Activated CD4-positive, alpha-beta T cell treated with anti-CD3 and anti-CD28 coated beads, Interleukin-2, amount 50 U/mL, for 24 hours (primary cell): ENCODE data around the gene PRELID1.

Source experiments
- DNase-seq, 2 donors: peaks; one replicate each; pipeline ENCODE4 v3.0.0-alpha.2; 2020; ENCODE audit warnings: low read depth in 1 of 2, low spot score in 1 of 2

The PRELID1 gene

DNA sequence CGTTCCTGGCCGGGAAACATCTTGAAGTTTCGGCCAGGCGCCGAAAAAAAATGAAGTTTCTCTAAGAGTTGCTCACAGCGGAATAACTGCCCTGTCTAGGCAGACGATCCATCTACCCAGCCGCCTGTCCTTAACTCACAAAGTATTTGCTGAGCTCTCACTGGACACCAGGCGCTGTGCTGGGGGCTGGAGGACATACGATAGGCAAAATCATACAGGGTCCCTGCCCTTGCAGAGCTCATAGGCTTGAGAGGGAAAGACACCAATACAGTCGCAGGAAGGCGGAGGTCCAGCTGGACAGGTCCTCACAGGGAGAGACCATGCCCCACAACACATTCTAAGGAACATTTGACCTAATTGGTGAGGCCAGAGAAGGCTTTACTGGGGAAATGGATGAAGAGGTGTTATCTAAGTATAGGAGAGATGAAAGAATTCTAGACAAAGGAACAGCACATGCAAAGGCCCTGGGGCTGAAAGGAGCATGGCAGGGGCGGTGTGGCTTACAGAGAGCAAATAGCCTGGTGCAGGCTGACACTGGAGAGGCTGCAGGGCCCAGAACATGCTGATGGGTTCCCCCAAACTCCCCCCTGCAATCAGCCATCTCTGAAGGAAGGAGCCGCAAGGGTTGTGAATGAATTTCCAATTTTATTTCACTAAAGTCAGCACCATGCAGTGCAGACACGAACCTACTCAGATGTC is 10.1 kb downstream of the PRELID1 start:
- no peak for DNase-seq

DNA sequence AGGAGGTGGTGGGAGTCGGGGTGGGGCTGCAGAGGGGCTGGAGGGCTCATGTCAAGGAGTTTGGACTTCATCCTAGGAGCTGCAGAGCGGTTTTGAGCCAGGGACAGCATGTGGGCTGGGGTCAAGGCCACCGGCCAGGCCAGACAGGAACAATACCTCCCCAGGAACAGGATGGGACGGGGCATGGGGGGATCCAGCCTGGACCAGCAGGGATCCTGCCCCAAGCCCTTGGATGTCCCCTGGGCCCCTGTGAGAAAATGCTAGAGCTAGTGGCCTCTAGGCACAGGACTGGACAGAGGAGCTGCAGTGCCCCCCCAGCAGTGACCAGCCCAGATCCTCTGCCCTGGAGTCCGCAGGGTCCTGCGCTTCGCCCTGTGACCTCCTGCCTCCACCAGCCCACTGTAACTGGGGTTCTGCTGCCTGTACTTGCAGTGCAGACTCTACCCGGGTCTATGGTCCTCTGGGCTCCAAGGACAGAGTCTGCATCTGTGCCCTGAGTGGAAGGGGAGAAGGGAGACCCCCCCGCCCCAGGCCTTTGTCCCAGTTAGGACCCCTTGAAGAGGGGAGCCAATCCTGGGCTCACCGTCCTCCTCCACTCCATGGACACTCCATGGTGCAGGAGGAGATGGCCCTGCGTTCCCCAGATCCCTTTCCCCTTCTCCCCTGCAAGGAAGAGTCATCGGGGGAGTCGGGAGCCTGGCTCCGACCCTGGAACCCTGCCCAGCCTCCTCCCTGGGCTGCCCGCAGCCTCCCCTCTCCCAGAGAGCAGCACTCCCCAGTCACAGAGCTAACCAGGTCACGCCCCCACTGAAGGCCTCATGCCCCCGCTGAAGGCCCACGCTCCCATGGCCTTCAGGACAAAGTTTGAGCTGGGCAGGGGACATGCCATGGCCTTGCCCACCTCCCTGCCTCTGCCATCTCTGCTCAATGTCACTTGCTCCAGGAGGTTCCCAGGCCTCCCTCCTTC is 11.1 kb downstream of the PRELID1 start:
- DNase-seq: no peak

DNA sequence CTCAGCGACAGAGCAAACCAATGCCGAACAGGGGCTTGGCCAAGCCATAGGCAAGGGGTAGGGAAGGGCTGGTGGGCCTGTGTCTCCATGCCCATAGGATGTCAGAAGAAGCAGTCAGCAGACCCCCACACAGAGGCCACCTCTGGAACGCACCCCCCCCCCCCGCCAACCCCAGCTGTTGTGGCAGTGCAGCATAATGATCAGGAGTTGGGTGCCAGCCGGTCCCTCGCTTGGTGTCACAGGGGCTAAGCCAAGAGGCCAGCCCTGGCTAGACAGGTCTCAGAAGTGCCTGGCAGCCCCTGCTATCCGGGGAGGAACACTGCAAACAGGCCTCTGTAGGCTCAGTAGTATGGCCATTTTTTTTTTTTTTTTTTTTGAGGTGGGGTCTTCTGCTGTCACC is 11.8 kb downstream of the PRELID1 start:
- DNase-seq: no peak

DNA sequence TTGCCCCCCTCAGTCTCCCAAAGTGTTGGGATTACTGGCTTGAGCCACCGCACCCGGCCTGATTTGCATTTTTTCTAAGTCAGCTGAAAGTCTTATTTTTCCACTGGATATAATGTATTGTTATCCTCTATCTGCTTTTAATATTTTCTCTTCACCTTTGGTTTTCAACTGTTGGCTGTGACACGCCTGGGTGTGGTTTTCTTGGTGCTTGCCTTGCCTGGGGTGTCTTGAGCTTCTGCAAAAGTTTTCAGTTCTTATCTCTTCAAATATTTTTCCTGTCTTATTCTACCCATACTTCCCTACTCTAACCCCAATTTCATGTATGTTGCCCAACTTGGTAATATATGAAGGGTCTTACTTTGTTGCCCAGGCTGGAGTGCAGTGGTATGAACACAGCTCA is 12.4 kb downstream of the PRELID1 start:
- DNase-seq: no peak

DNA sequence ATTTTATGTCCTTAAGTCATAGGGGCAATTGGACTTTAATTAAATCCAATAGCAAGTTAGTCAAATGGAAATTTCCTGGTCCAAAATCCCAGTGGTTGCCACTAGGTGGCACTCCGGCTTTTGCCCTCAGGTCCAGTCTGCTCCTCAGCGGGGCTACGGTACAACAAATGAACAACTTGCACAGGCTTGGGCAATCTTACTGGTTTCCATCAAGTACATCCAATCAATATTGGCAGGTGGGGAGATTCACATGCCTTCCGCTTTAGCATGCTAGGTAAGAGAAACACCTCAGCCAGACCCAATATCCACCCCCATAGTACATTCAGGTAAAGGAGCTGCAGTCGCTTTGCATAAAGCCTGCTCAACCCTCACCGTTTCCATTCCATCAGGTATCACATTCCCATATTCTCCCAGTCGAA is 14.4 kb downstream of the PRELID1 start:
- DNase-seq: peak; percentile 51 to 68

DNA sequence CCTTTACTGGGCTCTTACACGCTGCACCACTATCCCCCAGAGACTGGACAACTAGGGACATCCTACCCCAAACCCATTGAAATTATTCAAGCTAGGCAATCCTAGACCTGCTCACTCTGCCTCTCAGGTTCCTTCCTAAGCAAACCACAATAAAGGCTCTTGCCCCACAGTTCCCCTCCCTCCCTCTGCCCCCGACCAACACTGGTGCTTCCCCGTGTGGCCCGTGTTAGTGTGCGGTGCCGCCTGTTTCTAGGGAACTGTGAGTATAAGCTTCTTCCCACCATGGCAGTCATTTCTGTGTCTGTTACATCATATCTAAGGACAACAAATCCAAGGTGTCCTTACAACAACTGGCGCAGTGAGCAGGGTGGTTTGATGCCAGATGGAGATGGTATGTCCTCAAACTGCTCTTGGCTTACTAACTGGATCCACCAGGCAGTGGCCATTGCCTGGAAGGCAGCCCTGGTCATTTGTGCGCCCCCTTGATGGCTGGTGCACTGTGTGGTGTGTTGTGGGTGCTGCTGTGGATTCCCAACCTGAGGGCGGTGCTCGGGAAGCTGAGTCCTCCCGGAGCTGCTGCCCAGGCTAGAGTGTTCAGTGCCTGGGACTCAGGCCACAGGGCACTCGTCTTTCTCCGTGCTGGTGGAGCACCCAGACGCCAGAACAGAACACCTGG is 16.5 kb downstream of the PRELID1 start:
- DNase-seq: no peak

DNA sequence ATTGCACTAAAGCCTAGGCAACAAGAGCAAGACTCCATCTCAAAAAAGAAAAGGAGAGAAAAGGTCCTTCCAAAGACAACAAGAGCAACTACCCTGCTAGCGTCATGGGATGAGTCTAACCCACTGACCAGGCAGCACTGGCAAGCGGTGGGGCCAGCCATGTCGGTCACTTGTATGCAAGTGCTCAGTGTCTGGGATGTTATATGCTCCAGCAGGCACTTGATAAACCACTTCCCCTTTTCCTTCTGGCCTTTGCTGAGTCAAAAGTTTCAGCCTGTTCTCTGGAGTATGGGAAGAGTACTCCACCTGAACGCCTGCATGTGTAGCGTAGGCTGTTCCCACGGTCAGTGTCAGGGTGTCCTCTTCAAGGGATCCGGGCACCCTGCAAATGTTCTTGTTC is 17.3 kb downstream of the PRELID1 start:
- no peak for DNase-seq

DNA sequence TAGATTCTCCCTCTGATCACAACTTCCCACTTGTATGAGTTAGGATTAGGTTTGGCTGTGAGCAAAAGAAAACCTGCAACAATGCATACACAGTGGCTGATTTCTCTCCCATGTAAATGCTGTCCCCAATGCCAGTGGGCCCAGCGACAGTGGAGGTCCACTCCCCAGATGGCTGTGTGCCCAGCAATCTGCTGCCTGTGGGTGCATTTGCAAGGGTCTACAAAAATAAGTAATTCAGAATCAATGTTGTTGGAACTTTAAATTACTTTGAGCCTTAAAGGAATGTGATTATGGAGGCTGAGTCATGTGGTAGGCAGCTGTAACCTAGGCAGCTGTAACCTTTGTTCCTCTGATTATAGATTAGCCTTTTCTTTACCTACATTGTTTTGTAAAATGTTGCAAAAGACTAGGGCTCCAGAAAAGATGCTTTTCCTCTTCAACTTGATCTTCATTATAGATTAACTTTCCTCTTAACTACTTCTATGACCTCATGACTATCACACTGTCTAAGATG is 22.3 kb downstream of the PRELID1 start:
- no peak for DNase-seq

DNA sequence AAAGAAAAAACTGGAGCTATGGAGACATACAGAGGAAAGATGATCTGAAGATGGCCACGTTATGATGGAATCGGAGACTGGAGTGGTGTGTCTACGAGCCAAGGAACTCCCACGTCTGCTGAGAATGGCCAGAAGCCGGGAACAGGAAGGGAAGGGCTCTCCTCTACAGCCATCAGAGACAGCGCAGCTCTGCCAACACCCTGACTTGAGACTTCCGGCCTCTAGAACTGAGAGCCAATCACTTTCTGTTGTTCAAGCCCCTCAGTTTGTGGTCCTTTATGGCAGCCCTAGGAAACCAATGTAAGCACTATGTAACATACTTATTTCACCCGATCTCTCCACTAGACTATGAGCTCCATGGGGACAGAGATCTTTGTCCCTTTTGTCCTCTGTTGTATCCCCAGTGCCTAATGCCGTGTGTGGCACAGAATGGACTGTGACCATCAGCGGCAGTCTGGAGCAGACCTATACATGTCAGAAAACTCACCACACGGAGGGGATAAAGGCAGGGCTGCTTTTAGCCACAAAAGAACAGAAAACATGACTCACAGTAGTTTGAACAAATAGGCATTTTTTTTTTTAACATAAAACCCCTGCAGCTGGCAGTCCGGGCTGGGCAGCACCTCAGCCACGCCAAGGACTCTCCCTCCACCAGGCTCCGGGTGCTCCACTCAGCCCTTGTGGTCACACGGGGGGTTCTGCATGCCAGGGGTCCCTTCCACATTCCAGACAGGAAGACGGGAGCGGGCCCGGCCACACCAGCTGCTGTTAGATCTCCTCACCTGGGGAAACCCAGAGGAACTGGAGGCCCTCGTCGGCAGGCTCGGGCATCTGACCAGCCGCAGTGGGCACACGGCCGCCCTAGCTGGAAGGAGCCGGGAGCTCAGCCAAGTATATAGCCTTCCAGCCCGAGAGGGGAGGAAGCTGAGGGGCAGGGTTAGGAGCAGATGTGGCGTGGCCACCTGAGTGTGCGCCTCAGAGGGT is 24.2 kb downstream of the PRELID1 start:
- DNase-seq: no peak

DNA sequence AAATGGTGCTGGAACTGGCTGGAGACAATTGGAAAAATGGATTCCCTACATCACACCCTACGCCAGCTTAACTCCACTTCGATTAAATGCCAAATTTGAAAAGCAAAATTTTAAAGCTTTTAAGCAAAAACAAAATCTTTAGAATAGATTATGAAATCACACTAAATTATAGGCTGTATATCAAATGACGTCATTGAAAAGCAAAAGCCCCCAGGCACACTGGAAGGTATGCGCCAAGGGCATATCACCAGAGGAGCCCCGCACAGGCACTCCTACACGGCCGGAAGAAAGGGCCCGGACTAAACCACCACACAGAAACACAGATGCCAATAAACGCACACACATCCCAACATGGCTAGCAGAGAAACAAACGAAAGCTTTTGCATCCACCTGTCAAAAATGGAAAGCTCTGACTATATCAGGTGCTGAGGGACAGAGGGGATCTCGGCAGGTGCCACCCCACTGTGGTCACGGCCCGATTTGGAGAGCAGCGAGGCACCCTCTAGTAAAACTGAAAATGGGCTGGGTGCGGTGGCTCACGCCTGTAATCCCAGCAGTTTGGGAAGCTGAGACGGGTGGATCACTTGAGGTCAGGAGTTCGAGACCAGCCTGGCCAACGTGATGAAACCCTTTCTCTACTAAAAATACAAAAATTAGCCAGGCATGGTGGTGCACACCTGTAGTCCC is 25.1 kb downstream of the PRELID1 start:
- DNase-seq: no peak

DNA sequence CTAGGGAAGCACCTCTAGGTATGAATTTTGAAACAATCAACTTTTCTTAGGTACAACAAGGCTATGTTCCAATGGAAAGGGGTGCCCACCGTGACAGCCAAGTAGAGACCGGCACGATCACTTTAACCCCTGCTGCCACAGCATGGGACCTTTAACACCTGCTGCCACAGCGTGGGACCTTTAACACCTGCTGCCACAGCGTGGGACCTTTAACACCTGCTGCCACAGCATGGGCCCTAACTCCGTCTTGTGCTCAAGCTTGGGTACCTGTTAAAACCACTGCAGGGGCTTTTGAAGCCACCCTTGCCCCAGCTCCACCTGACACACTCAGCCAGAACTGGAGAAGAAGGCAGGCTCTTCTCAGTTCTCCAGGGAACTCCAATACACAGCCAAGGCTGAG is 26.3 kb downstream of the PRELID1 start:
- DNase-seq: no peak

DNA sequence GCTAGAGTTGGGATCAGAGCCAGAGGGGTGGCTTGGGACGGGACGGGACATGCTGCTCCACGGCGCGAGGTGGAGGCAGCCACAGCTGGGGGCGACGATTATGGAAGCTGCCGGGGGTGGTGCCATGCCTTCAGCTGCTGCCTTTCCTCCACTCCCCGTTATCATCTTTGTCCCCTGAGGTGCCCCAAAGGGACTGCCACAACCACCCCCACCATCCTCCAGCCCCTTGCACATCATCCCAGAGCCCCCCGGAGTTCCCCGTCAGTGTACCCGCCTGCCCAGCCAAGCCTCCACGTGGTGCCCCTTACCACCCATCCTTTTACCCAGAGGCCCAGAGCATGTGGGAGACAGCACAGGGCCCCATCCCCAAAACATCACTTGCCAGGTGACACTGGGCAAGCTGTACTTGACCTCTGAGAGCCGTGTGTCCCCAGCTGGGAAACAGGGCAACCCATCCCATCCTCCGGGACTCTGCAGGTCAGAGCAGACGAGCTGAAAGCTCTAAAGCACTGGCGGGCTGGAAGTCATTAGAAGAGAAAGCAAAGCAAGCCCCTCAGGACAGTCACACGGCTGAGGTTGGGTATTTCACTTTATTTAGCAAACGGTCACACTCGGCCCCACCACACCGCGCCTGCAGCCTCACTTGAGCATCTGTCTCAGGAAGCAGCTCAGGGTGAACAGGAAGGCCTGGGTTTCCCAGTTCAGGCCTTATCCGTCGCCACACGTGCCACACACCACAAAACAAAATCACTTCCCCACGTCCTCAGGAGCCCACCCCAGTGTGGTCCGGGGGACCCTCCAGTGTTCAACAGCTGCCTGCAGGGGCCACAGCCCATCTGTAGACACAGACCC is 27.6 kb downstream of the PRELID1 start:
- DNase-seq: no peak

DNA sequence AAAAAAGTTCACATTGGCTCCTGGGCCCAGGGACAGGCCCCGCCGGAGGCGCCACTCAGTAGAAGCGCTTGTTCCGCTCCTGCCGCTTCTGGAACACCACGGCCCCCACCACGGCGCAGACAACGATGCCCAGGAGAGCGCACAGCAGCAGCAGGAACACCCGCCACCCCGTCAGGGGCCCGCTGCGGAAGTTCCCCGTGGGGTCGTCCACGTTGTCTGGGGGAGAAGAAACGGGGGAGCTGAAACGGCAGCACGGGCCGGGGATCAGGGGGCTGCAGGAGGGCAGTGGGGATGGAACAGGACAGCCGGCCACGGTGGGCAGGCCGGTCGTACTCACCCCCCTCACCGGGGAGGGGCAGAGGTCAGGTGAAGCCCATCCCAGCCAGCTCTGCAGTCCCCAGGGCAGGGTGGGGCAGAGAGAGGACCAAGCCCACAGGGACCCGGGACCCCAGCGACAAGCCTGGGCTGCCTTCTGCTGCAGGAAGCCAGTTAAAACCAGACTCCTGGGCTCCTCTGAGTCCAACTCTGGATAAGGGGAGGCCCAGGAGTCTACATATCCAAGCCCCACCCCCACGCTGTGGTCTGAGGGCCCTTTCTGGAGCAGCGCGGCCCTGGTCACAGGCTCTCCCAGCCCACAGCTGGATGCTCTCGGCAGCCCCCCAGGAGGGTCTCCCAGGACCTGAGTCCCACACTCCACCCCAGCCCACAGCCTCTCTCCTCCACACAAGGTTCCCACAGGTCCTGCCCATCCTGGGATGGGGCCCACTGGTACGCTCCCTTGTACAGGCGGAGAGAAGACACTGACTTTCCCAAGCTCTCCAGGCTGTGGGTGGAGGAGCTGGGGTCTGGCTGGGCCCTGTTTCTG is 28.7 kb downstream of the PRELID1 start:
- no peak for DNase-seq

DNA sequence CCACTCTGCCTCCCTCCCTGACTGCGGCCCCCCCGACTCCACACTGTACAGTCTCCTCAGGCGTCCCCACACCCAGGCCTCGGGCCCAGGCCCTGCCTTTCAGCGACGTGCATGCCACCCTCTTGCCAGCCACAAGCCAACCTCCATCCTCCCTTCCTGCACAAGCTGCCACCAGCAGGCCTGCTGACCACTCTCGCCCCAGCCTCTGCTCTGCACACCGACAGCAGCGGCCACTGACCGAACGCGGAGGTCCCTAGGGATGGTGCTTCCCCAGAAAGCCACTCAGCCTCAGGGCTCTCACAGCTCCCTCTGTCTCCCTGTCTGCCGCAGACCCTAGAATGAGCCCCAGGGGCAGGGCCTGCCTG is 29.3 kb downstream of the PRELID1 start:
- DNase-seq: no peak

DNA sequence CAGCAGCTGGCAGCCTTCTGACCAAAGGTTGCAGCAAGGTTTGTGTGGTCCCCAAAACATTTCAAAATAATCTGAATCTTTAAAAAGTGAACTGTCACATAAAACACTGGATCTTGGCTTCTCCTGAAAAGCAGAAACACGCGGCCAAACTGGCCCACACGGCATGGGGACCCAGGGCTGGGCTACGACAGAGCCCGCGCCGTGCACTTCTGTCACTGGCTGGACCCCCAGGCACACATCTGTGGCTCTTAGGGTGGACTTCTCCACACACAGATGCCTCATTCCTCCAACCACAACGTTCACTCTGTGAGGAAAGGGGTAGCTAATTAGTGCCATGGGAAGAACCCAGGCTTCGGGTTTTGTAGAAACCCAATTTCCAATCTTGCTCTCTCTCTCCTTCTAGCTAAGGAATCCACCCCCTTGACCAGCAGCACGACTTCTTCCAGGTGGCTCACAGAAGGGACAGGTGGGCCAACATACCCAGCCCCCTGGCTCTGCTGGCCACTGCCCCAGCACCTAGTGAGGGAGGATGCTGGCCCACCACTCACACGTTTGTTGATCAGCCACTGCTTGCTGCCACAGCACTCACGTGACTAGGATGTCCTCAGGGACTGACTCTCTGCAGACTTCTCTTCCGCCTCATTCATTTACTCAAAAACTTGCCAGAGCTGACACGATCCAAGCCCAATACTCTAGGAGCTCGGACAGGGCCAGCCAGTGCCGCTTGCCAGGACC is 30.0 kb downstream of the PRELID1 start:
- no peak for DNase-seq

DNA sequence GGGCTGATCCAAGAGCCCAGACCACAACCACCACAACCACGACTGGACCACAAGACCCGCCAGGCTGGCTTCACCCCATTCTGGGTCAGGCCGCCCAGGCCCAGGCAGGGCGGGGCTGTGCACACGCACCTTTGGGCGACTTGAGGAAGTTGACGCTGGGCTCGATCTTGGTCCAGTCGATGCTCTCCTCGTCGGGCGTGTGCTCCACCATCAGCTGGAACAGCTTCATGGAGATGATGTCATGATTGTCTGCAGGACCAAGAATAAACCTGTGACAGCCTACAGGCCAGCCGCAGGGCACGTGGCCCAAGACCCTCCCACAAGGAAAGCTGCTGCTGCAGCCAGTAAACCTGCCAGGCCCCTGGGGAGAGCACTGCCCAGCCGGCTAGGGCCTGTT is 30.6 kb downstream of the PRELID1 start:
- DNase-seq: no peak
